ENCODE measurements around the gene PEAK1. TPM values are rescaled to one million over a fixed set of nuclear protein-coding genes. Genes with fewer than 3 reads are reported as not detected.

Gene PEAK1
- total RNA-seq, 2 experiments from 2014 or later: 6.0 to 10.8 TPM

DNA sequence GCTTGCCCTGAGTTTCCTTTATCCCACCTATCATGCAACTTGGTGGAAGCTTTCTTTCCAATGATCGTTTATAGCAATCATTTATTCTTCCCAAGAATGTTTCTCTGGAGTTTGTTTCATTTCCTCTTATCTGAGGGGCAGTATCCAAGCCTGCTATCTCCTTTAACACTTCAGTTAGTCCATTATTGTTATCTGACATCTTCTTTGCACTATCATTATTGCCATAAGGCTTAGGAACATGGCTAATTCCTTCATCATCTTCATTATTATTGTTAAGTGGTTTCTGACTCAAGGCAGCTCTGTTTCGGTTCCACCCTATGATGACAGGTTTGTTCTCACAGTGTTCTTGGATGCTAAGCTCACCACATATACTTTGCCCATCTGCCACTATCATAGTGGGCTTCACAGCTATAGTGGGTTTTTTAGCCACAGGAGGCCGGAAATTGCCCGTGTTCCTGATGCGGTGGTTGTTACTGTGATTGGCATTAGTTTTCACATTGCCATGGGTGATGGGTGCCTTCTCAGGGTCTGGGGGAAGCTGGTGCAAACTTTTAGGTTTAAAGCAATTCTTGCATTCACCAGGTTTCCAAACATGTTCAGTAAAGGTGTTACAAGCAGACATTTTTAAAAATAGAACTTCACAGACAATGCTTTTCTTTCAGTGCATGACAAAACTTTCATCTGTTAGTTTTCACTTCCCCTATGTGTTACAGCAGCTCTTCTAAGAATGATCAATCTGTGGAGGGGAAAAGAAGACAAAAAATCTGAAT lies 238.4 kb downstream of the PEAK1 start:
- intact Hi-C loops (cut with micrococcal nuclease; ENCODE audit: unreplicated experiment): loop anchor here (2.0 kb wide), 1 partner anchor 63 kb away; no protein-coding TSS in a partner anchor

DNA sequence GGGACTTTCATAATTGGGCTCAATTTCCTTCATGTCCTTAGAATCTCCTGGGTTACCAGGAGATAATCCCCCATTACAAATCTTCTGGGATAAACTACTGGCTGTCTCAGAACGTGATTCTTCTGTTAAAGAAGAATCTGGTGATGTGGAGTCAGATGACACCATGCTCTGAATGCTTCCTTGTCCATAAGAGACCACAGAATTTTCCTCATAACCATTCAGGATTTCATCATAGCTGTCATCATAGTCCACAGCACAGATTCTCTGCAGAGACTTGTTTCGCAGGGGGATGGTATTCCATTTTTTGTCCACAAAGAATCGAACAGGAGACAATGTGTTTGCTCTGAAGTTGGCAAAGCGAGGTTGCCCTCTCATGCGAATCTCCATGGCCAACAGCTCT lies 239.1 kb downstream of the PEAK1 start:
- DNase-seq (ENCODE audit: low spot score): no peak
- intact Hi-C loops (cut with micrococcal nuclease; ENCODE audit: unreplicated experiment): no loop called here
- Histone ChIP-seq H3K4me1 (ENCODE audit: insufficient read depth, low read length, poor library complexity, severe bottlenecking) (peaks cover 30% of the 10 kb centered on the region), H3K36me3 (ENCODE audit: insufficient read depth, low read length) (no peaks in the 10 kb centered on the region), H2AFZ (ENCODE audit: low read length) (no peak overlapping the region), H3K4me2 (ENCODE audit: low read length) (peak overlapping the region; percentile 73), H3K4me3 (ENCODE audit: low read depth, low read length, poor library complexity, severe bottlenecking) (peak overlapping the region; percentile 35), H3K9me2 (ENCODE audit: insufficient read depth, low read length) (no peaks in the 10 kb centered on the region), H4K20me1 (ENCODE audit: insufficient read depth, low read length) (peaks cover 5% of the 10 kb centered on the region; the same call in 1 of the 2 replicates), H3K27ac (ENCODE audit: low read depth, low read length, poor library complexity, severe bottlenecking) (no peak overlapping the region), H3K79me2 (ENCODE audit: insufficient read depth, low read depth, low read length) (no peaks in the 10 kb centered on the region), H3K9me3 (ENCODE audit: low read length) (no peaks in the 10 kb centered on the region)
- BruUV-seq (replicated peaks): no TSS peak
- POLR2A ChIA-PET: no interaction called here
- TF ChIP-seq EZH2phosphoT487 (IDR thresholded peaks at IDR 0.05; ENCODE audit: borderline replicate concordance, low read depth, low read length): no peak
- no peak for TF ChIP-seq CTCF (conservative IDR thresholded peaks at IDR 0.05; ENCODE audit: low read length)
- CTCF ChIA-PET (ENCODE audit: unreplicated experiment): interaction anchor here (1.1 kb wide), 1 partner anchor 50 kb away, joined by 3 read pairs; no protein-coding TSS in a partner anchor

More for the DNA sequence above, 238.4 kb downstream of the PEAK1 start:
- TF ChIP-seq EZH2phosphoT487 (IDR thresholded peaks at IDR 0.05; ENCODE audit: borderline replicate concordance, low read depth, low read length) (no peak), CTCF (conservative IDR thresholded peaks at IDR 0.05; ENCODE audit: low read length) (no peak)
- peaks cover 9% of the 10 kb centered on the region; the same call in 1 of the 2 replicates for H4K20me1 ChIP-seq (ENCODE audit: insufficient read depth, low read length)
- BruUV-seq (replicated peaks): no TSS peak
- peak; percentile 77 for DNase-seq (ENCODE audit: low spot score)
- ChIA-PET POLR2A (interaction anchor here (0.5 to 1.5 kb wide), 2 partner anchors 19 to 305 kb away, joined by 4 to 6 read pairs; no protein-coding TSS in a partner anchor), CTCF (ENCODE audit: unreplicated experiment) (interaction anchor here (0.9 to 1.1 kb wide), 2 partner anchors 50 to 315 kb away, joined by 3 read pairs; no protein-coding TSS in a partner anchor)
- no peak overlapping the region for H2AFZ ChIP-seq (ENCODE audit: low read length)
- H3K9me2 ChIP-seq (ENCODE audit: insufficient read depth, low read length): no peaks in the 10 kb centered on the region
- H3K4me2 ChIP-seq (ENCODE audit: low read length): peak overlapping the region; percentile 73
- H3K9me3 ChIP-seq (ENCODE audit: low read length): no peaks in the 10 kb centered on the region
- peaks cover 30% of the 10 kb centered on the region for H3K4me1 ChIP-seq (ENCODE audit: insufficient read depth, low read length, poor library complexity, severe bottlenecking)
- H3K4me3 ChIP-seq (ENCODE audit: low read depth, low read length, poor library complexity, severe bottlenecking): peak overlapping the region; percentile 35
- H3K36me3 ChIP-seq (ENCODE audit: insufficient read depth, low read length): no peaks in the 10 kb centered on the region
- H3K27ac ChIP-seq (ENCODE audit: low read depth, low read length, poor library complexity, severe bottlenecking): peak overlapping the region; percentile 64
- no peaks in the 10 kb centered on the region for H3K79me2 ChIP-seq (ENCODE audit: insufficient read depth, low read depth, low read length)

- H3K4me3 ChIP-seq (ENCODE audit: low read depth, low read length, poor library complexity, severe bottlenecking): no peak overlapping the region
- H4K20me1 ChIP-seq (ENCODE audit: insufficient read depth, low read length): peaks cover 5% of the 10 kb centered on the region; the same call in 1 of the 2 replicates
- no peaks in the 10 kb centered on the region for H3K9me3 ChIP-seq (ENCODE audit: low read length)
- DNase-seq (ENCODE audit: low spot score): no peak
- H3K79me2 ChIP-seq (ENCODE audit: insufficient read depth, low read depth, low read length): no peaks in the 10 kb centered on the region
- no peaks in the 10 kb centered on the region for H3K36me3 ChIP-seq (ENCODE audit: insufficient read depth, low read length)
- ChIA-PET CTCF (ENCODE audit: unreplicated experiment) (interaction anchor here (1.1 kb wide), 1 partner anchor 49 kb away, joined by 3 read pairs; no protein-coding TSS in a partner anchor), POLR2A (interaction anchor here (0.6 kb wide), 1 partner anchor 132 kb away, joined by 3 read pairs; no protein-coding TSS in a partner anchor)
- intact Hi-C loops (cut with micrococcal nuclease; ENCODE audit: unreplicated experiment): no loop called here
- TF ChIP-seq EZH2phosphoT487 (IDR thresholded peaks at IDR 0.05; ENCODE audit: borderline replicate concordance, low read depth, low read length) (no peak), CTCF (conservative IDR thresholded peaks at IDR 0.05; ENCODE audit: low read length) (no peak)
- H3K4me1 ChIP-seq (ENCODE audit: insufficient read depth, low read length, poor library complexity, severe bottlenecking): peaks cover 30% of the 10 kb centered on the region
- no peak overlapping the region for H2AFZ ChIP-seq (ENCODE audit: low read length)
- BruUV-seq (replicated peaks): no TSS peak
- H3K4me2 ChIP-seq (ENCODE audit: low read length): no peak overlapping the region
- H3K27ac ChIP-seq (ENCODE audit: low read depth, low read length, poor library complexity, severe bottlenecking): no peak overlapping the region
- no peaks in the 10 kb centered on the region for H3K9me2 ChIP-seq (ENCODE audit: insufficient read depth, low read length)
These were observed 239.6 kb downstream of the PEAK1 start for GRCh38 chr15:77180270-77180669.

All from OCI-LY7 (cell line).